Hematopoietic multipotent progenitor cell treated with erythropoietin and hydrocortisone succinate and interleukin-3 and kit ligand, for 15 days (in vitro differentiated cells): ENCODE measurements around the gene CALD1.

Experiments used
- DNase-seq: peaks from one replicate; pipeline ENCODE4 v3.0.0-alpha.2; 2015; ENCODE audit warnings: low spot score

The CALD1 gene

GRCh38 chr7:134827436-134827835 is 48.0 kb downstream of the CALD1 start:
- no peak for DNase-seq

- DNase-seq, result no peak
Observed at GRCh38 chr7:134827889-134828288, 48.5 kb downstream of the CALD1 start.

GRCh38 chr7:134828361-134828760 is 48.9 kb downstream of the CALD1 start:
- DNase-seq, result no peak

- no peak for DNase-seq
Observed at GRCh38 chr7:134829380-134829986, 50.0 kb downstream of the CALD1 start.

- no peak for DNase-seq
Observed at GRCh38 chr7:134831862-134832261, 52.4 kb downstream of the CALD1 start.

GRCh38 chr7:134832367-134832766 is 52.9 kb downstream of the CALD1 start:
- no peak for DNase-seq

- peak; percentile 54 for DNase-seq
Observed at GRCh38 chr7:134834689-134835462, 55.4 kb downstream of the CALD1 start.

GRCh38 chr7:134835463-134835823 is 56.0 kb downstream of the CALD1 start:
- DNase-seq, result no peak

- DNase-seq, result no peak
Observed at GRCh38 chr7:134836447-134836846, 57.0 kb downstream of the CALD1 start.

- no peak for DNase-seq
Observed at GRCh38 chr7:134839298-134839697, 59.9 kb downstream of the CALD1 start.

GRCh38 chr7:134842062-134842461 is 62.6 kb downstream of the CALD1 start:
- DNase-seq, result no peak

- DNase-seq, result no peak
Observed at GRCh38 chr7:134842886-134843430, 63.5 kb downstream of the CALD1 start.

GRCh38 chr7:134844200-134844599 is 64.8 kb downstream of the CALD1 start:
- no peak for DNase-seq

- DNase-seq, result peak; percentile 6
Observed at GRCh38 chr7:134845461-134845860, 66.0 kb downstream of the CALD1 start.

- DNase-seq, result no peak
Observed at GRCh38 chr7:134847851-134848588, 68.6 kb downstream of the CALD1 start.

GRCh38 chr7:134850066-134850465 is 70.6 kb downstream of the CALD1 start:
- no peak for DNase-seq

GRCh38 chr7:134851141-134851540 is 71.7 kb downstream of the CALD1 start:
- DNase-seq, result no peak

GRCh38 chr7:134852625-134853024 is 73.2 kb downstream of the CALD1 start:
- DNase-seq, result no peak

- no peak for DNase-seq
Observed at GRCh38 chr7:134854816-134855215, 75.4 kb downstream of the CALD1 start.

- no peak for DNase-seq
Observed at GRCh38 chr7:134855442-134855841, 76.0 kb downstream of the CALD1 start.

GRCh38 chr7:134856091-134856490 is 76.7 kb downstream of the CALD1 start:
- no peak for DNase-seq

- no peak for DNase-seq
Observed at GRCh38 chr7:134856691-134857090, 77.3 kb downstream of the CALD1 start.

GRCh38 chr7:134857958-134858357 is 78.5 kb downstream of the CALD1 start:
- DNase-seq, result no peak
